NCI-H1930 (cell line): ENCODE data around the gene PALLD.
A peak's percentile ranks its signal among the peaks of the same experiment; 100 is the strongest.

Experiments
- DNase-seq, 2 experiments: peaks; one replicate each; lab custom pipeline; 2025; lab: John Stamatoyannopoulos, UW

The PALLD gene

GRCh38 chr4:168622600-168622999 lies 125.7 kb downstream of the PALLD start:
- no peak for DNase-seq

- no peak for DNase-seq
These were observed 126.2 kb downstream of the PALLD start for GRCh38 chr4:168623011-168623410.

- DNase-seq: no peak
These were observed 126.6 kb downstream of the PALLD start for GRCh38 chr4:168623484-168623883.

- no peak for DNase-seq
These were observed 131.4 kb downstream of the PALLD start for GRCh38 chr4:168628251-168628650.

GRCh38 chr4:168629566-168629965 lies 132.7 kb downstream of the PALLD start:
- DNase-seq: no peak

- no peak for DNase-seq
These were observed 133.8 kb downstream of the PALLD start for GRCh38 chr4:168630445-168631187.

- DNase-seq: peak; percentile 16 to 17
These were observed 134.7 kb downstream of the PALLD start for GRCh38 chr4:168631241-168632162.

- DNase-seq: no peak
These were observed 135.5 kb downstream of the PALLD start for GRCh38 chr4:168632301-168632725.

GRCh38 chr4:168633064-168633463 lies 136.2 kb downstream of the PALLD start:
- no peak for DNase-seq

- DNase-seq: no peak
These were observed 136.6 kb downstream of the PALLD start for GRCh38 chr4:168633496-168633895.

GRCh38 chr4:168634276-168634802 lies 137.5 kb downstream of the PALLD start:
- DNase-seq: no peak

- no peak for DNase-seq
These were observed 139.2 kb downstream of the PALLD start for GRCh38 chr4:168636040-168636439.

GRCh38 chr4:168636506-168637196 lies 139.8 kb downstream of the PALLD start:
- DNase-seq: no peak

- no peak for DNase-seq
These were observed 141.3 kb downstream of the PALLD start for GRCh38 chr4:168637872-168638756.

- no peak for DNase-seq
These were observed 143.1 kb downstream of the PALLD start for GRCh38 chr4:168639914-168640313.

- DNase-seq: no peak
These were observed 144.9 kb downstream of the PALLD start for GRCh38 chr4:168641811-168642140.

GRCh38 chr4:168642591-168642990 lies 145.7 kb downstream of the PALLD start:
- no peak for DNase-seq

GRCh38 chr4:168643111-168643795 lies 146.4 kb downstream of the PALLD start:
- no peak for DNase-seq

GRCh38 chr4:168643796-168644159 lies 146.9 kb downstream of the PALLD start:
- DNase-seq: no peak

- DNase-seq: no peak
These were observed 149.3 kb downstream of the PALLD start for GRCh38 chr4:168646001-168646768.
